ENCODE data around the gene STAG1.
"Not testable (repeated sequence)": the region's sequence is repeated elsewhere in the genome, so short reads cannot be mapped to it uniquely, and the experiment has no call there.

The STAG1 gene

DNA sequence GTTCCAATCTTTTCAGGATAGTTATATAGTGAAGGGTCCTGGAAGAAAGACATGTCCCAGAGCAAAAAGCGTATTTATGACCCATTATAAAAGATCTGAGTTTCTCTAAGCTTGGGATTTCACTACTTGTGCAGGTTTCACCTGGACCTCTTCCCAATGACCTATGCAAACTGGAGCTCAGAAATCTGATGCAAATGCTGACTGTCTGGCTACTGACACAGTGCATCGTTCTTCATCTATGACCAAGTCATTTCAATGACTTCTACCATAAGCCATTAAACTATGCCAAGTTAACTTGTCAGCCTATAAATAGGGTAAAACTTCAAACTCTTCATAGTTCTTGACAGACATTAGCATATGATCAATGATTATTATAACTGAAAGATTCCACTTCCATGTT lies 11.1 kb downstream of the STAG1 start:
- no peak for DNase-seq

DNA sequence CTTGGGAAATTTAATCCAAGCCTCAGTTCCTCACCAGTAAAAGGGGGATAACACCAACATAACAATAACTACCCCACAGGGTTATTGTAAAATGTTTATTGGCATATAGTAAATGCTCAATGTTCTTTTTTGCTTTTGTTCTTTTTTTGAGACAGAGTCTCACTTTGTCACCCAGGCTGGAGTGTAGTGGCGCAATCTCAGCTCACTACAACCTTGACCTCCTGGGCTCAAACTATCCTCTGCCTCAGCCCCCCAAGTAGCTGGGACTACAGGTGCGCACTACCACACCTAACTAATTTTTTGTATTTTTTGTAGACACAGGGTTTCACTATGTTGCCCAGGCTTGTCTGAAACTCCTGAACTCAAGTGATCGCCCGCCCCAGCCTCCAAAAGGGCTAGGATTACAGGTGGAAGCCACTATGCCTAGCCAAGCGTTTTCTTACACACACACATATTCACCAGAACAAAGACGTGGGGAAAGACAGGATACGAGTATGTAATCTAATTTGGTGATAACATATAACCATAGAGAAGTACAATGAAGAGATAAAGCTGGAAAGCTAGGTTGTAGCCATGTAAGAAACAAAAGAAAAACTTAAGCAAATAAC lies 11.7 kb downstream of the STAG1 start:
- no peak for DNase-seq

DNA sequence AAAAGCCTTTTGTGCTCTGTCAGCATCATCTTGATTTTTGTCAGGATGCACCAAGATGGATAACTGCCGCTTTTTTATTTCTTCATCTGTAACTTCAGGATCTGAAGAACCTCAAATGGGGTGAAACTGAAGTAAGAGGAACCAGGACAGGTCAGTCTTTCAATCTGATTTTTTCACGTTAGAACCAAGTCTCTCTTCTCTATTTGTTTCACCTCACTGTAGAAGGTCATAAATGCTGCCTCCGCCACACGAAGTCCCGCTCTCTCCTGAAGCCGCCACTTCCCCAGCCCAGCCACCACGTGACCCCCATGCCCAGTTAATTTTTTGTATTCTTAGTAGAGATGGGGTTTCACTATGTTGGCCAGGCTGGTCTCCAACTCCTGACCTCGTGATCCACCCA lies 15.2 kb downstream of the STAG1 start:
- not testable (repeated sequence) for DNase-seq

DNA sequence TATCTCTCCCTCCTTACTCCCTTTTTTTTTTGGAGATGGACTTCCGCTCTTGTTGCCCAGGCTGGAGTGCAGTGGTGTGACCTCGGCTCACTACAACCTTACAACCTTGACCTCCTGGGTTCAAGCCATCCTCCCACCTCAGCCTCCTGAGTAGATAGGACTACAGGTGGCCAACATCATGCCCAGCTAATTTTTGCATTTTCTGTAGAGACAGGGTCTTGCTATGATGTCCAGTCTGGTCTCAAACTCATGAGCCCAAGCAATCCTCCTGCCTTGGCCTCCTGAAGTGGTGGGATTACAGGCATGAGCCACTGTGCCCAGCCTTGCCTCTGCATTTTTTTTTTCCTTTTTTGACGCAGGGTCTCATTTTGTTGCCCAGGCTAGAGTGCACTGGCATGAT lies 17.1 kb downstream of the STAG1 start:
- no peak for DNase-seq

DNA sequence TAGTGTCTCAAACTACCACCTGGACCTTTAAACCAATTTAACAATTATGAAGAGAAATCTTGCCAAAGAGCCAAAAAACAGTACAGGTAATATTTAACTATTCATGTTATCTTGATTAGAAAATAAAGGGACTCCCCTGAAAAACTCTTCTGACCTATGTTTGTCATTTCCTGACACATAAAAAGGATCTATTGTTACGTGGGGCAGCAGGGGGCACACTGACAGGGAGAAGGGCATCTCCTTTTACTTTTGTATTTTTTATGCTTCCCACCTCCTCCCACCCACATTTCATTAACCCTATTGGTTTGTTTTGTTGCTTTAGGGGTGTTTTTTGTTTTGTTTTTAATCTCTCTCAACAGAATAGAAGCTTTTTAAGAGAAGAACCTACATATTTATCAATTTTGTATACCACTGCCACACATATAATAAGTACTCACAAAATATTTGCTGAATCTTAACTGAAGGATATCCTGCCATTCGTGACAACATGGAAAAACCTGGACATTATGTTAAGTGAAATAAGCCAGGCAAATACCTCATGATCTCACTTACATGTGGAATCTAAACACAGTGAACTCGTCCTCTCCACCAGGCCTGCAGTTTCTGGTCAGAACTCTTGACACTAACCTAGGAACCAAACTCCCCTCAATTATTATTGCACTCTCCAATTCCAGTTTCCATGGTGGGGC lies 17.7 kb downstream of the STAG1 start:
- DNase-seq, result no peak

DNA sequence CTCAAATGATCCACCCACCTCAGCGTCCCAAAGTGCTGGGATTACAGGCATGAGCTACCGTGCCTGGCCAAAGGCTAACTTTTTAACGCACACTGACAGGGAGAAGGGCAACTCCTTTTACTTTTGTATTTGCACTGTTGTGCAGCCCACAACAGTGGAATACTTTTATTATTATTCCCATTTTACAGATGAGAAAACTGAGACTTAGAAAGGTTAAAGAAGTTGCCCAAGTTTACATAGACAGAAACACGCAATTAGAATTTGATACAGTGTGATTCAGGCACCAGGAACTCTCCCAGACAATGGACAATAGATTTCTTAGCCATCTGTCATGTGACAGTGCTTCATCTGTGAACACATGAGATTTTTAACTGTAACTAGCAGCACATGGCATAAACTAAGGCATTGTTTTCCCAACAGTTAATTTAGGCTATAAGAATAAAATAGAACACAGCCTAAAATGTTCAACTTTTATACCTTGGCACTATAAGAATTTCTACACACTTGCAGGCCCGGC lies 18.8 kb downstream of the STAG1 start:
- no peak for DNase-seq

DNA sequence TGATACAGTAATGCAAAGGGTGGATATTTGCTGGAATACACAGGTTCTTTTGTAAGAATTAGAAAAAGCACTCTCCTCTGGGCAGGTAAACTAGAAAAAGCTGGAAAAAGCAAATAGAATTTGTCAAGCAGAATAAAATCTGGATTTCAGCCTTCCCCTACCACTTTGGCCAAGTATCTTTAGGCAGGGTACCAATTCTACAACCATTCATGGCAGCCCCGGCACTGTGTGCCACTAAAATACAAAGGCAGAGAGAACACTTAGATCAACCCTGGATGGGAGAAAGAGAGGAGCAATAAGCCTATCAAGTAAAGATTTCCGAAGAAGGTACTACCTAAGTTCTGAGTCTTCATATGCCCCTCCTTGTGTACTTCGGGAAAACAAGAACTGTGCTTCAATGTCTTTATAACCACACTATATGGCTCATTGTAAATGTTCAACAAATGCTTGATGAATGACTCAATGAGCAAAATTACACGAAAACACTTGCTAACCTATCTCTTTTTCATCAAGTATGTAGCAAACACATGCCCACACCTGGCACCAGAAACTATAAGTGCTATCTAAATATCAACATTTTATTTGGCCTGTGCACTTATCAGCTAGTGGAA lies 20.8 kb downstream of the STAG1 start:
- no peak for DNase-seq

DNA sequence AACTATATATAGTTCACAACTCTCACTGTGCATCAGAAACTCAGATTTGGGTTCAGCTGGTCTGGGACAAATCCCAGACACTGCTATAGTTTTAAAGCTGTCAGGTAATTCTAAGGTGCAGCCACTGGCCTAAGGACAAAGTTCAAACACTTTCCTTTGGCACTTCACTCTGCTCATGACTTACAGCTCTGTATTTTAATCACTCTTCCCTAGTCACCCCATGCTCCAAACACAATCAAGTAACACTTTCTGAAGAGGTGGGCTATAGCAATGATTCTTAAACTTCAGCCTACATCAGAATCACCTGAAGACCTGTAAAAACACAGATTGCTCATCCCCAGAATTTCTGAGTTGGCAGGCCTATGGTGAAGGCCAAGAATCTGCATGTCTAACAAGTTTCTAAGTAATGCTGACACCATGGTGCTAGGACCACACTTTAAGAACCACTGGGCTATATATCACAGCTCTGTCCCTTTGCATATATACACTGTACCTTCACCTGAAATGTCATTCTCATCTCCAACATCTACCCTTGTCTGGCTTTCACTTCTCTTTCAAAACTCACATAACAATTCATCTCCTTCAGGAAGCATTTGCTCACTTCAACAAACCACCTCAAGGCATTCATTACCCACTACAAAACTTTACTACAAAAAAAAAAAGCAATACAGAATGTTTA lies 21.4 kb downstream of the STAG1 start:
- no peak for DNase-seq

DNA sequence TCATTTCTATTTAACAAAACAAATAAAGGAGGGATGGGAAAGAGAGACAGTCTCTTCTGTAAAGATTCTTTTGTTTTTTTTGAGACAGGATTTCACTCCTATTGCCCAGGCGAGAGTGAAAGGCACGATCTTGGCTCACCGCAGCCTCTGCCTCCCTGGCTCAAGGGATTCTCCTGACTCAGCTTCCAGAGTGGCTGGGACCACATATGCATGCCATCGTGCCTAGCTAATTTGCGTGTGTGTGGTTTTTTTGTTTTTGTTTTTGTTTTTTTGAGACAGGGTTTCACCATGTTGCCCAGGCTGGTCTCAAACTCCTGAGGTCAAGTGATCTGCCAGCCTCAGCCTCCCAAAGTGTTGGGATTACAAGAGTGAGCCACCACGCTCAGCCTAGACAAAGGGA lies 23.3 kb downstream of the STAG1 start:
- DNase-seq, result no peak

DNA sequence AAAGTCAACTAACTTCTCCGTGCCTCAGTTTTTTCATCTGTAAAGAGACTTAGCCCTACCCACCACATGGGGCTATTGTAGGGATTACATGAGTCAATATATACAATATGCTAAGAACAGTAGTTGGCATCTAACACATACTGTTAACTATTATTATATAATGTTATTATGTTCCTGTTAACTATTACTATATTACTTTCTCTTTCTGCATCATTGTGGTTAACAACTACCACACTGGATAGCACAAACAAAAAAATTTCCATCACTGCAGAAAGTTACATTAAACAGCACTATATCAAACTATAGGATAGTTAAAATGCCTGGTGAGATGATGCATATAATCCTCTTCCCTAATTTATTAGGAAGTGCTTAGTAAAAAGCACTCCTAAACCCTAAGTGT lies 23.7 kb downstream of the STAG1 start:
- no peak for DNase-seq

DNA sequence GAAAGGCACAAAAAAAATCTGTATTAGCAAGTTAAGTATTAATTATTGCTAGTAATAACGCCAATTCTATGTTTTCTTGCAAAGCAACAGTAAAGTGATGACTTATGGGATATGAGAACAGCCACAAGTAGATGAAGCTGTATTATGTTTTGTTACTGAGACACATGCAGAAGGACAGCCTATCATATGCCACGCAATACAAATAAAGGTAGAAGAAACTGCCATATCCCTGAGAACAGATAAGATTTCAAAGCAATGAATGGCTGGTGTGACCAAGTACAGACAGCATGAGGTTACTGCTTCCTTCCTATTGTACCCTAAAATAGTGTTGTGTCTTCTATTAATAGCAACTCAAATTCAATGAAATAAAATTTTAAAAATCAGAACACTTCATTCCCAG lies 26.7 kb downstream of the STAG1 start:
- no peak for DNase-seq

DNA sequence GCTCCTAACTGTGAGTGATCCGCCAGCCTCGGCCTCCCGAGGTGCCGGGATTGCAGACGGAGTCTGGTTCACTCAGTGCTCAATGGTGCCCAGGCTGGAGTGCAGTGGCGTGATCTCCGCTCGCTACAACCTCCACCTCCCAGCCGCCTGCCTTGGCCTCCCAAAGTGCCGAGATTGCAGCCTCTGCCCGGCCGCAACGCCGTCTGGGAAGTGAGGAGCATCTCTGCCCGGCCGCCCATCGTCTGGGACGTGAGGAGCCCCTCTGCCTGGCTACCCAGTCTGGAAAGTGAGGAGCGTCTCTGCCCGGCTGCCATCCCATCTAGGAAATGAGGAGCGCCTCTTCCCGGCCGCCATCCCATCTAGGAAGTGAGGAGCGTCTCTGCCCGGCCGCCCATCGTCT lies 29.3 kb downstream of the STAG1 start:
- DNase-seq, result not testable (repeated sequence)

DNA sequence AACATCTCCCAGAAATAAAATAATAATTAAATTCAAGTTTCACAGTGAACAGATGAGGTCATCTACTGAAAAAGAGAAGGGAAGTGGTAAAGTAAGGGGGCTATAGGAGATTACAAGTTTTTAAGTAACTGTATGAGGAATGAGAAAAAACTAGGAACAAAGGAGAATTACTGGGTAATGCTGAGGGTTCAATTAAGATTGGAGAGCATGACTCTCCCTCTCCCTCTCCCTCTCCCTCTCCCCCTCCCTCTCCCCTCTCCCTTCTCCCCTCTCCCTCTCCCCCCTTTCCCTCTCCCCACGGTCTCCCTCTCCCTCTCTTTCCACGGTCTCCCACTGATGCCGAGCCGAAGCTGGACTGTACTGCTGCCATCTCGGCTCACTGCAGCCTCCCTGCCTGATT lies 29.8 kb downstream of the STAG1 start:
- DNase-seq, result not testable (repeated sequence)

DNA sequence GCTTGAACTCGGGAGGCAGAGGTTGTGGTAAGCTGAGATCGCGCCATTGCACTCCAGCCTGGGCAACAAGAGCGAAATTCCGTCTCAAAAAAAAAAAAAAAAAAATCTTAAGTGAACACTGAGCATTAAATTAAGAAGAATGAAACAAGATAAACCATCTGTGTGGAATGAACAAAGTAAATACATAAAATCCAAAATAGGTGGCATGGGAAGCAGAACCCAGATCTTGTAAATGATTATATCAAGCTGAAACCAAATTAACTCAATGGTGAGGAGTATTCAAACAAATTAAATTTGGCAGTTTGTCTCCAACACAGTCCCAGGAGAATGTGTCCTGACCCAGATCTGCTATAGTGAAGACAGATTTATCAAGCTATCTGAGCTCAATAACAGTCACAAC lies 32.1 kb downstream of the STAG1 start:
- no peak for DNase-seq

DNA sequence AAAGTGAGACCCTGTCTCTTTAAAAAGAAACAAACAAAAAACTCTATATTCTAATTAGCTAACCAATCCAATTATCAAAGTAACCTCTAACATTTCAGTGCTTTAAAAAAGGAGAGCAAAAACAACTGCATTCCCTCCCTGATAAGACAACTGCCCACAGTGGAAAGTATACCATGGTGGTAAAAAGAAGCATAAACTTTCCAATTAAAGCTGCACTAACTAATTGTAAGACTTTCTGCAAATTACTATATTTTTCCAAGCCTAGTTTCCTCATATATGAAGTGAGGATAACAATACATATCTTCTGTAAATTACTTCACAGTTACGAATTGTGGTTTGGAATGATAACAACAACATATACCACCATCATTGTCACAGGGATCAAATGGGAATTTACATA lies 35.5 kb downstream of the STAG1 start:
- DNase-seq, result no peak

DNA sequence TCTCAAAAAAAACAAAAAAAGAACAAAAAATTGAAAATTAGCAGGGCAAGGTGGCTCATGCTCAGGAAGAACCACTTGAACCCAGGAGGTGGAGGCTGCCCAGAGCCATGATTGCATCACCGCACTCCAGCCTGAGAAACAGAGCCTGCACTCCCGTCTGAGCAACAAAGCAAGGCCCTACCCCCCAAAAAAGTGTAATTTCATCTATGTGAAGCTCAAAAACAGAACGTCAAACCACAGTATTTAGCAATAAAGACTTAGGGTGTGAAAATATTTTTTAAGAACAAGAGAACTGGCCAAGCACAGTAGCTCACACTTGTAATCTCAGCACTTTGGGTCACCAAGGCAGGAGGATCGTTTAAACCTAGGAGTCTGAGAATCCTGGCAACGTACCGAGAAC lies 38.2 kb downstream of the STAG1 start:
- no peak for DNase-seq

DNA sequence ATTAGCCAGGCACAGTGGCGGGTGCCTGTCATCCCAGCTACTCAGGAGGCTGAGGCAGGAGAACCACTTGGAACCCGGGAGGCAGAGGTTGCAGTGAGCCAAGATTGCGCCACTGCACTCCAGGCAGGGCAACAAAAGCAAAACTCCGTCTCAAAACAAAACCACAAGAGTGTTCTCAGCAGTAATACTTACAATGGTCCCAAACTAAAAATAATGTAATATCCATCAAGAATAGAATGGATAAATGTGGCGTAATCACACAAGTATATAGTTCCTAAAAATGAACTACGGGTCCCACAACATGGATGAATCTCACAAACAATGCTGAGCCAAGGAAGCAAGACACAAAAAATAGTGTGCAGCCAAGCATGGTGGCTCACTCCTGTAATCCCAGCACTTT lies 39.2 kb downstream of the STAG1 start:
- DNase-seq, result no peak

DNA sequence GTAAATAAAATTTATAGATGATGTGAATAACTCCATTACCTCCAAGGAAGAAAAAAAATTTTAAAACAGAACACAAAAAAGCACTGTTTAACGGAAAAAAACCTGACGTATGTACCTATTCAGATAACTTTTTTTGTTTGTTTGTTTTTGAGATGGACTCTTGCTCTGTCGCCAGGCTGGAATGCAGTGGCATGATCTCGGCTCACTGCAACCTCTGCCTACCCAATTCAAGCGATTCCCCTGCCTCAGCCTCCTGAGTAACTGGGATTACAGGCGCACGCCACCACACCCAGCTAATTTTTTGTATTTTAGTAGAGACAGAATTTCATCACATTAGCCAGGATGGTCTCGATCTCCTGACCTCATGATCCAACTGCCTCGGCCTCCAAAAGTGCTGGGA lies 40.3 kb downstream of the STAG1 start:
- DNase-seq, result not testable (repeated sequence)

DNA sequence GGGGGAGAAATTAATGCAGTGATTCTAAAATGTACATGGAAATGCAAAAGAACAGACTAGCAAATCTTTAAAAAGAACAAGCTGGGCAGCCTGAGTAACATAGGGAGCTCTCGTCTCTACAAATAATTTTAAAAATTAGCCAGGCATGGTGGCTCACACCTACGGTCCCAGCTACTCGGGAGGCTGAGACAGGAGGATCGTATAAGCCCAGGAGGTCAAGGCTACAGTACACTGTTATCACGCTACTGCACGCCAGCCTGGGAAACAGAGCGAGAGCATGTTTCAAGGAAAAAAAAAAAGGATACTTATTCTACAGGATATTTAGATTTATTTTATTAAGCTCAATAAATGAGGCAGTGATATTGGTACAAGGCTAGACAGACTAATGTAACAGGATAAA lies 40.9 kb downstream of the STAG1 start:
- no peak for DNase-seq

DNA sequence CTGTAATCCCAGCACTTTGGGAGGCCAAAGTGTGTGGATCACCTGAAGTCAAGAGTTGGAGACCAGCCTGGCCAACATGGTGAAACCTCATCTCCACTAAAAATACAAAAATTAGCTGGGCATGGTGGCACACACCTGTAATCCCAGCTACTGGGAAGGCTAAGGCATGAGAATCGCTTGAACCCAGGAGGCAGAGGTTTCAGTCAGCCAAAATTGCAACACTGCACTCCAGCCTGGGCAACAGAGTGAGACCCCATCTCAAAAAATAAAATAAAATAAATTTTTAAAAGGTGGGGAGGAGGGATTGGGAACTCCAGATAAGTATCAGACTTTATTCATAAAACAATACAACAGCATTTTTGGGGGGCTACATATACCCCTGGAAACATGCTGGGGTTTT lies 42.4 kb downstream of the STAG1 start:
- not testable (repeated sequence) for DNase-seq

DNA sequence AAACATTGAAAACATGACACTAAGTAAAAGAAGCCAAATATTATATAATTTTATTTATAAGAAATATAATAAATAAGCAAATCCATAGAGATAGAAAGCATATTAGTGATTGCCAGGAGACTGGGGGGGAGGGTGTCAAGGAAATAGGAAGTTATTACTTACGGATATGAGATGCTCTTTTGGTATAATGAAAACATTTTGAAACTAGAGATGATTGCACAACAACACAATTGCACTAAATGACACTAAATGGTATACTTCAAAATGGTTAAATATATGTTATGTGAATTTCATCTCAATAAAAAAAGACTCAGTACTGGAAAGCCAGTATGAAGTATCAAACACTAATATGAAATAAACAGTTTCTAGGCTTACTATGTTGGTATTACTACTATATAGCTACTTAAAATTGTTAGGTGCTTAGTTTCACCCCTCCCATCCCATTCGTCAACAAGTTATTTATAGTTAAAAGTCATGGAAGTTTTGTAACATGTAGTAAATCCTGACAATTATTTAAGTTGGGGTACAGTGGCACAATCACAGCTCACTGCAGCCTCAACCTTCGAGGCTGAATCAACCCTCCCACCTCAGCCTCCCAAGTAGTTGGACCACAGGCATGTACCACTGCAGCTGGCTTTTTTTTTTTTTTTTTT lies 43.7 kb downstream of the STAG1 start:
- no peak for DNase-seq

DNA sequence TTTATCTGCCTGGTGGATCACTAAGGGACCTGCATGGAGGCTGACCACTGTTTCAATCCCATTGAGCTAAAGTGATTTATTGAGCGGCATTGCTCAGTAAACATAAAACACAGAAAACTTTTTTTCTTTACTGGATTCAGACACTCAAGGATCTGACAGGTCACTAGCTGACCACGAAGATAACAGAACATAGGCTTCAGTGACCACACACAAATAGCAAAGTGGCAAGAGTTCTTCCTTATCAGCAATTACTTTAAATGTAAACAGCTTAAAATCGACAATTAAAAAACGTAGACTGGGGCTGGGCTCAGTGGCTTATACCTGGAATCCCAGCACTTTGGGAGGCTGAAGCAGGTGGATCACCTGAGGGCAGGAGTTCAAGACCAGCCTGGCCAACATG lies 48.7 kb downstream of the STAG1 start:
- DNase-seq, result no peak

DNA sequence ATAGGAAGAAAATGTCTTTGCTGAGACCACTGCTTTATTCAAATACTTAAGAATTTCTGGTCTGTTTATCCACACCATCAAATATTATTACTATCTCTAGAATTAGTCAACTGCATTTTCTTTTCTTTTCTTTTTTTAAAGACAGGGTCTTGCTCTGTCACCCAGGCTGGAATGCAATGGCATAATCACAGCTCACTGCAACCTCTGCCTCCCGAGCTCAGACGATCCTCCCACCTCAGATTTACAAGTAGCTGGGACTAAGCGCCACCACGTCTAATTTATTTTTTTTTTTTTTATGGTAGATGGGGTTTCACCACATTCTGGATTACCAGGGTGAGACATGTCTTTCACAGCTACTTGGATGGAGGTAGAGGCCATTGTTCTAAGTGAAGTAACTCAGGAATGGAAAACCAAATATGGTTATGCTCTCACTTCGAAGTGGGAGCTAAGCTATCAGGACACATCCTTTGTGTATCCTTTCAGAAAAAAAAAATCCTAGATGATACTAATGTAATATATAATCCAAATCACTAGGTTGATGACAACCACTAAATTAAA lies 52.8 kb downstream of the STAG1 start:
- no peak for DNase-seq

Data from GDM1 (cell line).